Omental fat pad (tissue), 4 donors: ENCODE data around the gene FLVCR2. TPM values are rescaled to one million over a fixed set of nuclear protein-coding genes. Genes with fewer than 3 reads are reported as not detected.
"Not testable (repeated sequence)": the region's sequence is repeated elsewhere in the genome, so short reads cannot be mapped to it uniquely, and the experiment has no call there.

Experiments used
- ATAC-seq: fragments of 150-250 bp; one replicate; pipeline ENCODE4 v1.9.1; 2016; ENCODE audit warnings: mild to moderate bottlenecking, moderate library complexity; ENCODE audit not compliant: low FRiP score
- DNase-seq: peaks from one replicate; pipeline ENCODE4 v3.0.0-alpha.2; 2019; ENCODE audit warnings: low spot score
- total RNA-seq, 4 donors: library from RNA; depleted of rRNA; stranded (reverse); fragments of >200 nt; gene quantifications; one replicate each; pipeline ENCODE4 v1.1.0, GENCODE V29; 2016
- TF ChIP-seq, protein P1 (sequence below), 3 donors: fragments of 450-650 bp; IDR thresholded peaks; one replicate each; pipeline ENCODE4 v1.5.1; 2016 to 2017; ENCODE audit warnings: antibody characterized with exemption in 3 of 3, mild to moderate bottlenecking in 3 of 3, moderate library complexity in 2 of 3

The FLVCR2 gene
- total RNA-seq, 4 donors from 2014 or later, result 5.8 to 25.6 (median 11.8) TPM

GRCh38 chr14:75591331-75591946 is 13.0 kb downstream of the FLVCR2 start:
- no peak for ATAC-seq
- DNase-seq, result no peak
- TF ChIP-seq, protein P1, sequence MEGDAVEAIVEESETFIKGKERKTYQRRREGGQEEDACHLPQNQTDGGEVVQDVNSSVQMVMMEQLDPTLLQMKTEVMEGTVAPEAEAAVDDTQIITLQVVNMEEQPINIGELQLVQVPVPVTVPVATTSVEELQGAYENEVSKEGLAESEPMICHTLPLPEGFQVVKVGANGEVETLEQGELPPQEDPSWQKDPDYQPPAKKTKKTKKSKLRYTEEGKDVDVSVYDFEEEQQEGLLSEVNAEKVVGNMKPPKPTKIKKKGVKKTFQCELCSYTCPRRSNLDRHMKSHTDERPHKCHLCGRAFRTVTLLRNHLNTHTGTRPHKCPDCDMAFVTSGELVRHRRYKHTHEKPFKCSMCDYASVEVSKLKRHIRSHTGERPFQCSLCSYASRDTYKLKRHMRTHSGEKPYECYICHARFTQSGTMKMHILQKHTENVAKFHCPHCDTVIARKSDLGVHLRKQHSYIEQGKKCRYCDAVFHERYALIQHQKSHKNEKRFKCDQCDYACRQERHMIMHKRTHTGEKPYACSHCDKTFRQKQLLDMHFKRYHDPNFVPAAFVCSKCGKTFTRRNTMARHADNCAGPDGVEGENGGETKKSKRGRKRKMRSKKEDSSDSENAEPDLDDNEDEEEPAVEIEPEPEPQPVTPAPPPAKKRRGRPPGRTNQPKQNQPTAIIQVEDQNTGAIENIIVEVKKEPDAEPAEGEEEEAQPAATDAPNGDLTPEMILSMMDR (IDR thresholded peaks at IDR 0.05), result no peak

- TF ChIP-seq, protein P1 (IDR thresholded peaks at IDR 0.05), result no peak
- no peak for DNase-seq
- ATAC-seq, result no peak
Observed at GRCh38 chr14:75591987-75592575, 13.7 kb downstream of the FLVCR2 start.

GRCh38 chr14:75595226-75595625 is 16.8 kb downstream of the FLVCR2 start:
- DNase-seq (no peak), ATAC-seq (no peak)
- TF ChIP-seq, protein P1 (IDR thresholded peaks at IDR 0.05), result no peak

- no peak for ATAC-seq
- TF ChIP-seq, protein P1 (IDR thresholded peaks at IDR 0.05), result no peak
- no peak for DNase-seq
Observed at GRCh38 chr14:75597149-75597548, 18.7 kb downstream of the FLVCR2 start.

DNA sequence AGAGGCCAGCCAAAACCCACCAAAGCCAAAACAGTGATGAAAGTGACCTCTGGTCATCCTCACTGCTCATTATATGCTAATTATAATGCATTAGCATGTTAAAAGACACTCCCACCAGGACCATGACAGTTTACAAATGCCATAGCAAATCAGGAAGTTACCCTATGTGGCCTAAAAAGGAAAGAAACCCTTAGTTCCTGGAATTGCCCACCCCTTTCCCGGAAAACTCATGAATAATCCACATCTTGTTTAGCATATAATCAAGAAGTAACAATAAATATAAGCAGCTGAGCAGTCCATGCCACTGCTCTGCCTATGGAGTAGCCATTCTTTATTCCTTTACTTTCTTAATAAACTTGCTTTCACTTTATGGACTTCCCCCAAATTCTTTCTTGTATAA is 21.7 kb downstream of the FLVCR2 start:
- not testable (repeated sequence) for DNase-seq, ATAC-seq

DNA sequence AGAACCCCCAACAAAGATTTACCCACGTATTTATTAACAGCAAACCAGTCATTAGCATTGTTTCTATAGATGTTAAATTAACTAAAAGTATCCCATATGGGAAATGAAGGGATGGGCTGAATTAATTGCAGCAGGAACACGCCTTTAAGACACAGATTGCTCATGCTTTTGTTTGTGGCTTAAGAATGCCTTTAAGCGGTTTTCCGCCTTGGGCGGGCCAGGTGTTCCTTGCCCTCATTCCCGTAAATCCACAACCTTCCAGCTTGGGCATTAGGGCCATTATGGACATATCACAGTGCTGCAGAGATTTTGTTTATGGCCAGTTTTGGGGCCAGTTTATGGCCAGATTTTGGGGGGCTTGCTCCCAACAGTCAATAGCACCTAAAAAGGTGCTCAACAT is 22.6 kb downstream of the FLVCR2 start:
- not testable (repeated sequence) for ATAC-seq, DNase-seq

DNA sequence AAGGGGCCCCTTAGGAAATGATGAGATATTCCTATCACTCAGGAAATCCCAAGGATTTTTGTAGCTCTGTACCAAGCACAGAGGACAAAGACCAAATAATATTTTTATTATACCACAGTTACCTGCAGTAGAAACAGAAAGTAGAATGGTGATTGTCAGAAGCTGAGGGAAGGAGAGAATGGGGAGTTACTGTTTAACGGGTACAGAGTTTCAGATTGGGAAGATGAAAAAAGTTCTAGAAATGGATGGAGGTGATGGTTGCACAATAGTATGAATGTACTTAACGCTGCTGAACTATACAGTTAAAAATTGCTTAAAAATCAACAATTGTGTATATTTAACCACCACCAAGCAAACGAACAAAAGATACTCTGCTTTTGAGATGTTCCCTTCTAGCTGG is 24.1 kb downstream of the FLVCR2 start:
- no peak for ATAC-seq
- TF ChIP-seq, protein P1 (IDR thresholded peaks at IDR 0.05), result no peak
- DNase-seq, result no peak
